Activated CD4-positive, alpha-beta T cell treated with anti-CD3 and anti-CD28 coated beads, Interleukin-2, amount 10 ng/mL, durations not matched to agents 7 days and 5 days (primary cell): ENCODE measurements around the gene PCDHA7. TPM values are rescaled to one million over a fixed set of nuclear protein-coding genes. Genes with fewer than 3 reads are reported as not detected.
"Not testable (repeated sequence)": the region's sequence is repeated elsewhere in the genome, so short reads cannot be mapped to it uniquely, and the experiment has no call there.

ENCODE experiments used
- CTCF ChIA-PET: fragments of 350-600 bp; sonication (Branson Sonifier 250); formaldehyde crosslinking; loops from one replicate; lab custom pipeline; 2021; ENCODE audit warnings: antibody characterized with exemption; lab: Charles Lee
- POLR2A ChIA-PET: fragments of 350-600 bp; sonication (Branson Sonifier 250); formaldehyde crosslinking; loops from one replicate; lab custom pipeline; 2021; ENCODE audit warnings: antibody characterized with exemption; lab: Charles Lee
- DNase-seq: peaks from one replicate; pipeline ENCODE4 v3.0.0-alpha.2; 2020
- H3K27ac Mint-ChIP-seq: one replicate; pipeline ENCODE4 v1.8.0; 2021; ENCODE audit warnings: mild to moderate bottlenecking, moderate library complexity, mixed read lengths
- H3K27me3 Mint-ChIP-seq: one replicate; pipeline ENCODE4 v1.8.0; 2021; ENCODE audit warnings: mixed read lengths
- H3K36me3 Mint-ChIP-seq: one replicate; pipeline ENCODE4 v1.8.0; 2021; ENCODE audit warnings: low read depth, mixed read lengths
- H3K4me1 Mint-ChIP-seq: one replicate; pipeline ENCODE4 v1.8.0; 2021; ENCODE audit warnings: mixed read lengths
- H3K4me3 Mint-ChIP-seq: one replicate; pipeline ENCODE4 v1.8.0; 2021; ENCODE audit warnings: mild to moderate bottlenecking, moderate library complexity, mixed read lengths
- H3K9me3 Mint-ChIP-seq: one replicate; pipeline ENCODE4 v1.8.0; 2021; ENCODE audit warnings: mixed read lengths
- total RNA-seq, 2 experiments: library from RNA; stranded (reverse); gene quantifications; one replicate each; pipeline ENCODE4 v1.2.3, GENCODE V29; 2021

The PCDHA7 gene
- total RNA-seq, 2 experiments from 2014 or later = not detected

DNA sequence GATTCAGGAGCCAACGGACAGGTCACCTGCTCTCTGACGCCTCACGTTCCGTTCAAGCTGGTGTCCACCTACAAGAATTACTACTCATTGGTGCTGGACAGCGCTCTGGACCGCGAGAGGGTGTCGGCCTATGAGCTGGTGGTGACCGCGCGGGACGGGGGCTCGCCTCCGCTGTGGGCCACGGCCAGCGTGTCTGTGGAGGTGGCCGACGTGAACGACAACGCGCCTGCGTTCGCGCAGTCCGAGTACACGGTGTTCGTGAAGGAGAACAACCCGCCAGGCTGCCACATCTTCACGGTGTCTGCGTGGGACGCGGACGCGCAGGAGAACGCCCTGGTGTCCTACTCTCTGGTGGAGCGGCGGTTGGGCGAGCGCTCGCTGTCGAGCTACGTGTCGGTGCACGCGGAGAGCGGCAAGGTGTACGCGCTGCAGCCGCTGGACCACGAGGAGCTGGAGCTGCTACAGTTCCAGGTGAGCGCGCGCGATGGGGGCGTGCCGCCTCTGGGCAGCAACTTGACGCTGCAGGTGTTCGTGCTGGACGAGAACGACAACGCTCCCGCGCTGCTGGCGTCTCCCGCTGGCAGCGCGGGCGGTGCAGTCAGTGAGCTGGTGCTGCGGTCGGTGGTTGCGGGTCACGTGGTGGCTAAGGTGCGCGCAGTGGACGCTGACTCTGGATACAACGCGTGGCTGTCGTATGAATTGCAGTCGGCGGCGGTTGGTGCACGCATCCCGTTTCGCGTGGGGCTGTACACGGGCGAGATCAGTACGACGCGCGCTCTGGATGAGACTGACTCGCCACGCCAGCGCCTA, 23.3 kb downstream of the PCDHA7 start:
- Mint-ChIP-seq H3K4me3 (no peak overlapping the region), H3K9me3 (peaks cover 27% of the 10 kb centered on the region), H3K27me3 (no peaks in the 10 kb centered on the region), H3K36me3 (peaks cover 3% of the 10 kb centered on the region), H3K27ac (no peak overlapping the region), H3K4me1 (no peaks in the 10 kb centered on the region)
- ChIA-PET POLR2A (no interaction called here), CTCF (no interaction called here)
- DNase-seq = no peak

DNA sequence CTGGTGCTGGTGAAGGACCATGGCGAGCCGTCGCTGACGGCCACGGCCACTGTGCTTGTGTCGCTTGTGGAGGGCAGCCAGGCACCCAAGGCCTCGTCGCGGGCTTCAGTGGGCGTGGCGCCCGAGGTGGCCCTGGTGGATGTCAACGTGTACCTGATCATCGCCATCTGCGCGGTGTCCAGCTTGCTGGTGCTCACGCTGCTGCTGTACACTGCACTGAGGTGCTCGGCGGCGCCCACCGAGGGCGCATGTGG, 23.8 kb downstream of the PCDHA7 start:
- no peak overlapping the region for H3K4me3 Mint-ChIP-seq
- CTCF ChIA-PET = no interaction called here
- peaks cover 3% of the 10 kb centered on the region for H3K36me3 Mint-ChIP-seq
- no peak for DNase-seq
- no peak overlapping the region for H3K27ac Mint-ChIP-seq
- H3K4me1 Mint-ChIP-seq = no peaks in the 10 kb centered on the region
- POLR2A ChIA-PET = no interaction called here
- no peaks in the 10 kb centered on the region for H3K27me3 Mint-ChIP-seq
- H3K9me3 Mint-ChIP-seq = peaks cover 24% of the 10 kb centered on the region

DNA sequence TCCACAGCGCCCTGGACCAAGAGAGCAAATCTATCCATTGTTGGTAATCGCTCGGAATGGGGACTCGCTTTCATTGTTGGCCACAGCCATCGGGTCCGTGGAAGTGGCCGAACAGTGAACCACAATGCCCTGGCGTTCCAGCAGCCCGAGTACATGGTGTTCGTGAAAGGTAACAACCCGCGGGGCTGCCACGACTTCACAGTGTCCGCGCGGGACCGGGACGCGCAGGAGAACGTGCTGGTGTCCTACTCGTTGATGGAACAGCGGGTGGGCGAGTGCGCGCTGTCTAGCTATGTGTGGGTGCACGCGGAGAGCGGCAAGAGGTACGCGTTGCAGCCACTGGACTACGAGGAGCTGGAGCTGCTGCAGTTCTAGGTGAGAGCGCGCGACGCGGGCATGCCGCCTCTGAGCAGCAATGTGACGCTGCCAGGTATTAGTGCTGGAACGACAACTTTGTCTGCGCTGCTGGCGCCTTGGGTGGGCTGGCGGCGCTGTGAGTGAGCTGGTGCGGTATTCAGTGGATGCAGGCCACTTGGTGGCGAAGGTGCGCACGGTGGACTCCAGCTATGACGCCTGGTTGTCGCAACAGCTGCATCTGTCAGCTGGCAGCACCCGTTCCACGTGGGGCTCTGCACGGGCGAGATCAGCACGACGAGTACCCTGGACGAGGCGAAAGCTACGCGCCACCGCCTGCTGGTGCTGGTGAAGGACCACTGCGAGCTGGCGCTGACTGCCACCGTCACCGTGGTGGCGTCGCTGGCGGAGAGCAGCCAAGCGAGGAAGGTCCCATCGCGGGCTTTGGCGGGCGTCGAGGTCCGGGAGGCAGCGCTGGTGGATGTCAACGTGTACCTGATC, 28.6 kb downstream of the PCDHA7 start:
- no peaks in the 10 kb centered on the region for H3K4me1 Mint-ChIP-seq
- H3K9me3 Mint-ChIP-seq = peaks cover 16% of the 10 kb centered on the region
- H3K36me3 Mint-ChIP-seq = no peaks in the 10 kb centered on the region
- DNase-seq = no peak
- H3K27ac Mint-ChIP-seq = no peak overlapping the region
- ChIA-PET CTCF (no interaction called here), POLR2A (no interaction called here)
- H3K4me3 Mint-ChIP-seq = no peak overlapping the region
- H3K27me3 Mint-ChIP-seq = no peaks in the 10 kb centered on the region

DNA sequence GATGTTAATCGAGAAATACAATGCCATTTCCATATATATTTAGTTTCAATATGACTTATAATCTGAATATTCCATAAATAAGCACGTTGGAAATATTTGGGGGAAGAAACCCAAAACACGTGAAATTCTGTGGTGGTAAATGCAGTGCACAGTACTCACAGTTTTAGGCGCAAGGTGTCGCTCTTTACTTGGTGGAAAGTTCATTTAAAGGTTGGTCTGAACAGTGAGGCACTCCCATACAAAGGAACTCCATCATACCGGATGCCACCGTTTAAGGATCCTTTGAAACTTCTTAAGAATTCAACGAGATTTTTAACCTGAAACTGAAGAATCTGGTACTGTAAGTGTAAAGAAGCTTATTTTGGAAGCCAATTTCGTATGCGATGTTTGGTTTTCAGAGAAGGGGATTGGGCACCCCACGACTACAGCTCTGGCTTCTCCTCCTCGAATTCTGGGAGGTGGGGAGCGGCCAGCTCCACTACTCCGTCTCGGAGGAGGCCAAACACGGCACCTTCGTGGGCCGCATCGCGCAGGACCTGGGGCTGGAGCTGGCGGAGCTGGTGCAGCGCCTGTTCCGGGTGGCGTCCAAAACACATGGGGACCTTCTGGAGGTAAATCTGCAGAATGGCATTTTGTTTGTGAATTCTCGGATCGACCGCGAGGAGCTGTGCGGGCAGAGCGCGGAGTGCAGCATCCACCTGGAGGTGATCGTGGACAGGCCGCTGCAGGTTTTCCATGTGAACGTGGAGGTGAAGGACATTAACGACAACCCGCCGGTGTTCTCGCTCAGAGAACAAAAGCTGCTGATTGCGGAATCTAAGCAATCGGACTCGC, 34.9 kb downstream of the PCDHA7 start, which contains the start of gene PCDHA11:
PCDHA11 (plus strand) TSS at position 237 of the 834 bp plus-strand sequence; CDS start at position 384, 147 bp downstream.
- H3K36me3 Mint-ChIP-seq = peaks cover 2% of the 10 kb centered on the region
- ChIA-PET CTCF (no interaction called here), POLR2A (no interaction called here)
- H3K4me3 Mint-ChIP-seq = no peak within 1 kb of the TSS
- peak within 1 kb of the TSS; percentile 31 for H3K27ac Mint-ChIP-seq
- H3K9me3 Mint-ChIP-seq = peaks cover 16% of the 10 kb centered on the region
- no peaks in the 10 kb centered on the region for H3K4me1 Mint-ChIP-seq
- DNase-seq = no peak
- no peaks in the 10 kb centered on the region for H3K27me3 Mint-ChIP-seq

DNA sequence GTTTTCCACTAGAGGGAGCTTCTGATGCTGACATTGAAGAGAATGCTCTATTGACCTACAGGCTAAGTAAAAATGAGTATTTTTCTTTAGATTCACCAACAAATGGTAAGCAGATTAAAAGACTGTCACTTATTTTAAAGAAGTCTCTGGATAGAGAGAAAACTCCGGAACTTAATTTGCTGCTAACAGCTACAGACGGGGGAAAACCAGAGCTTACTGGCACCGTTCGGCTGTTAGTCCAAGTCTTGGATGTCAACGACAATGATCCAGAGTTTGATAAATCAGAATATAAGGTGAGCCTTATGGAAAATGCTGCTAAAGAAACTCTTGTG, 35.5 kb downstream of the PCDHA7 start:
- no peaks in the 10 kb centered on the region for H3K4me1 Mint-ChIP-seq
- peaks cover 18% of the 10 kb centered on the region for H3K9me3 Mint-ChIP-seq
- no peaks in the 10 kb centered on the region for H3K27me3 Mint-ChIP-seq
- H3K36me3 Mint-ChIP-seq = peaks cover 2% of the 10 kb centered on the region
- H3K27ac Mint-ChIP-seq = peak overlapping the region; percentile 31
- DNase-seq = no peak
- no peak overlapping the region for H3K4me3 Mint-ChIP-seq
- ChIA-PET POLR2A (no interaction called here), CTCF (no interaction called here)

DNA sequence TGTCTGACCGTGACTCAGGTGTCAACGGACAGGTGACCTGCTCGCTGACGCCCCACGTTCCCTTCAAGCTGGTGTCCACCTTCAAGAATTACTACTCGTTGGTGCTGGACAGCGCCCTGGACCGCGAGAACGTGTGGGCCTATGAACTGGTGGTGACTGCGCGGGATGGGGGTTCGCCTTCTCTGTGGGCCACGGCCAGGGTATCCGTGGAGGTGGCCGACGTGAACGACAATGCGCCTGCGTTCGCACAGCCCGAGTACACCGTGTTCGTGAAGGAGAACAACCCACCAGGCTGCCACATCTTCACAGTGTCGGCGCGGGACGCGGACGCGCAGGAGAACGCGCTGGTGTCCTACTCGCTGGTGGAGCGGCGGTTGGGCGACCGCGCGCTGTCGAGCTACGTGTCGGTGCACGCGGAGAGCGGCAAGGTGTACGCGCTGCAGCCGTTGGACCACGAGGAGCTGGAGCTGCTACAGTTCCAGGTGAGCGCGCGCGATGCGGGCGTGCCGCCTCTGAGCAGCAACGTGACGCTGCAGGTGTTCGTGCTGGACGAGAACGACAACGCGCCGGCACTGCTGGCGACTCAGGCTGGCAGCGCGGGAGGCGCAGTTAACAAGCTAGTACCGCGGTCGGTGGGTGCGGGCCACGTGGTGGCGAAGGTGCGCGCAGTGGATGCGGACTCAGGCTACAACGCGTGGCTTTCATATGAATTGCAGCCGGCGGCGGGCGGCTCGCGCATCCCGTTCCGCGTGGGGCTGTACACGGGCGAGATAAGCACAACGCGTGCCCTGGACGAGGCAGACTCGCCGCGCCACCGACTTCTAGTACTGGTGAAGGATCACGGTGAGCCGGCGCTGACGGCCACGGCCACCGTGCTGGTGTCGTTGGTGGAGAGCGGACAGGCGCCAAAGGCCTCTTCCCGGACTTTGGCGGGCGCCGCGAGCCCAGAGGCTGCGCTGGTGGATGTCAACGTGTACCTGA, 36.4 kb downstream of the PCDHA7 start:
- Mint-ChIP-seq H3K27ac (no peak overlapping the region), H3K27me3 (peaks cover 2% of the 10 kb centered on the region), H3K36me3 (peaks cover 2% of the 10 kb centered on the region), H3K9me3 (peaks cover 21% of the 10 kb centered on the region), H3K4me3 (no peak overlapping the region), H3K4me1 (no peaks in the 10 kb centered on the region)
- POLR2A ChIA-PET = no interaction called here
- CTCF ChIA-PET = no interaction called here
- DNase-seq = no peak

DNA sequence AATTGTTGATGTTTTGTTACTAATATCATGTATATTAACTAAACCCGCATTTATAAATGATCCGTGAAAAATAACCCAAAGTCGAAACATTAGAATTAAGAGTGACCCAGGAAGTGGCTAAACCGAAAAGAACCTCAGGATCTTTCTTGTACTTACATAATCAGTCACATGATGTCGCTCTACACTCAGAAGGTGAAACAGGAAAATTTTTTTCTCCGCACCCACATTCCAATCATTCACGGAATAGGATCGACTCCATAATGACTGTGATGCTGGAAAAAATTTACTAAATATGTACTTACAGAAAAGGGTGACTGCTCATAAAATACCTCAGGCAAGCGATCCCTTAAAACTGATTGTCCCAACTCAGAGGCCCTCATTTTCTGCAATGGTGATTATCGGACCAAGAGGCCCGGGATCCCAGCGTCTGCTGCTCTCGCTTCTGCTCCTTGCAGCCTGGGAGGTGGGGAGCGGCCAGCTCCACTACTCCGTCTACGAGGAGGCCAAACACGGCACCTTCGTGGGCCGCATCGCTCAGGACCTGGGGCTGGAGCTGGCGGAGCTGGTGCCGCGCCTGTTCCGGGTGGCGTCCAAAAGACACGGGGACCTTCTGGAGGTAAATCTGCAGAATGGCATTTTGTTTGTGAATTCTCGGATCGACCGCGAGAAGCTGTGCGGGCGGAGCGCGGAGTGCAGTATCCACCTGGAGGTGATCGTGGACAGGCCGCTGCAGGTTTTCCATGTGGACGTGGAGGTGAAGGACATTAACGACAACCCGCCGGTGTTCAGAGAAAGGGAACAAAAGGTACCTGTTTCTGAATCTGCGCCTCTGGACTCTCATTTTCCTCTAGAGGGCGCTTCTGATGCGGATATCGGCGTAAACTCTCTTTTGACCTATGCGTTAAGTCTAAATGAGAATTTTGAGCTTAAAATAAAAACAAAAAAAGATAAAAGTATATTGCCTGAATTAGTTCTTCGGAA, 41.3 kb downstream of the PCDHA7 start, which contains the start of gene PCDHA12:
PCDHA12 (plus strand) TSS at position 224 of the 981 bp plus-strand sequence; CDS start at position 389, 165 bp downstream.
- H3K4me1 Mint-ChIP-seq = no peaks in the 10 kb centered on the region
- H3K36me3 Mint-ChIP-seq = no peaks in the 10 kb centered on the region
- ChIA-PET CTCF (no interaction called here), POLR2A (no interaction called here)
- H3K9me3 Mint-ChIP-seq = peaks cover 19% of the 10 kb centered on the region
- H3K27ac Mint-ChIP-seq = peak within 1 kb of the TSS; percentile 54
- DNase-seq = no peak
- peaks cover 2% of the 10 kb centered on the region for H3K27me3 Mint-ChIP-seq
- peak within 1 kb of the TSS; percentile 25 for H3K4me3 Mint-ChIP-seq

DNA sequence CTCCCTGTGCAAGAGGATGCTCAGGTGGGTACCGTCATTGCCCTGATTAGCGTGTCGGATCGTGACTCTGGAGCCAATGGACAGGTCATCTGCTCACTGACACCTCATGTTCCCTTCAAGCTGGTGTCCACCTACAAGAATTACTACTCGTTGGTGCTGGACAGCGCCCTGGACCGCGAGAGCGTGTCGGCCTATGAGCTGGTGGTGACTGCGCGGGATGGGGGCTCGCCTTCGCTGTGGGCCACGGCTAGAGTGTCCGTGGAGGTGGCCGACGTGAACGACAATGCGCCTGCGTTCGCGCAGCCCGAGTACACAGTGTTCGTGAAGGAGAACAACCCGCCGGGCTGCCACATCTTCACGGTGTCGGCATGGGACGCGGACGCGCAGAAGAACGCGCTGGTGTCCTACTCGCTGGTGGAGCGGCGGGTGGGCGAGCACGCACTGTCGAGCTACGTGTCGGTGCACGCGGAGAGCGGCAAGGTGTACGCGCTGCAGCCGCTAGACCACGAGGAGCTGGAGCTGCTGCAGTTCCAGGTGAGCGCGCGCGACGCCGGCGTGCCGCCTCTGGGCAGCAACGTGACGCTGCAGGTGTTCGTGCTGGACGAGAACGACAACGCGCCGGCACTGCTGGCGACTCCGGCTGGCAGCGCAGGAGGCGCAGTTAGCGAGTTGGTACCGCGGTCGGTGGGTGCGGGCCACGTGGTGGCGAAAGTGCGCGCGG, 42.6 kb downstream of the PCDHA7 start:
- H3K36me3 Mint-ChIP-seq, H3K4me1 Mint-ChIP-seq, DNase-seq, CTCF ChIA-PET, POLR2A ChIA-PET, H3K27me3 Mint-ChIP-seq: not testable (repeated sequence)
- peak overlapping the region; percentile 54 for H3K27ac Mint-ChIP-seq
- peak overlapping the region; percentile 25 for H3K4me3 Mint-ChIP-seq
- peaks cover 22% of the 10 kb centered on the region for H3K9me3 Mint-ChIP-seq

DNA sequence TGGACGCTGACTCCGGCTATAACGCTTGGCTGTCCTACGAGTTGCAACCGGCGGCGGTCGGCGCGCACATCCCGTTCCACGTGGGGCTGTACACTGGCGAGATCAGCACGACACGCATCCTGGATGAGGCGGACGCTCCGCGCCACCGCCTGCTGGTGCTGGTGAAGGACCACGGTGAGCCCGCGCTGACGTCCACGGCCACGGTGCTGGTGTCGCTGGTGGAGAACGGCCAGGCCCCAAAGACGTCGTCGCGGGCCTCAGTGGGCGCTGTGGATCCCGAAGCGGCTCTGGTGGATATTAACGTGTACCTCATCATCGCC, 43.2 kb downstream of the PCDHA7 start:
- ChIA-PET CTCF (no interaction called here), POLR2A (no interaction called here)
- no peak for DNase-seq
- Mint-ChIP-seq H3K27me3 (peaks cover 6% of the 10 kb centered on the region), H3K27ac (no peak overlapping the region), H3K4me3 (no peak overlapping the region), H3K36me3 (no peaks in the 10 kb centered on the region), H3K4me1 (no peaks in the 10 kb centered on the region), H3K9me3 (peaks cover 20% of the 10 kb centered on the region)

DNA sequence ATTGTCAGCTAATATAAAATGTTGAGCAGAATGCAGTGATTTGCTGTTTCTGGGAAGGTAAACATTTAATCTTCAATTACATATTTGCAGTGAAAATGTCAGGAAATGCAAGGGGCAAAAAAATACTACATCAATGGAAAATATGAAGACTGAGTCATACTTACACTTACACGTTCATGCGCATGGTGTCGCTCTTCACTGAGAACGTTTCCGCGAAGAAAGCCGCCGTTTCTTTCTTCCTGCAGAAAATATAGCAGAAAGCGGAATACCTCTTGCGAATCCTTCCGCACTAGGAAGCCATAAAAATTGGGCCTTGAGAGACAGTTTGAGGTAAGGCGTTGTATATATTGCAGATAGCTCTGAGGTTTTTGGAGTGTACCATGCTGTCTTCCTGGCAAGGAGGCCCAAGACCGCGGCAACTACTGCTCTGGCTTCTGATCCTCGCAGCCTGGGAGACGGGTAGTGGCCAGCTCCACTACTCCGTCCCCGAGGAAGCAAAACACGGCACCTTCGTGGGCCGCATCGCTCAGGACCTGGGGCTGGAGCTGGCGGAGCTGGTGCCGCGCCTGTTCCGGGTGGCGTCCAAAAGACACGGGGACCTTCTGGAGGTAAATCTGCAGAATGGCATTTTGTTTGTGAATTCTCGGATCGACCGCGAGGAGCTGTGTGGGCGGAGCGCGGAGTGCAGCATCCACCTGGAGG, 48.0 kb downstream of the PCDHA7 start, which contains the start of gene PCDHA13:
PCDHA13 (plus strand) TSS at position 236 of the 702 bp plus-strand sequence; CDS start at position 381, 145 bp downstream.
- peaks cover 4% of the 10 kb centered on the region for H3K27me3 Mint-ChIP-seq
- ChIA-PET POLR2A (no interaction called here), CTCF (no interaction called here)
- no peaks in the 10 kb centered on the region for H3K36me3 Mint-ChIP-seq
- peak within 1 kb of the TSS; percentile 28 for H3K4me3 Mint-ChIP-seq
- DNase-seq = no peak
- peaks cover 14% of the 10 kb centered on the region for H3K9me3 Mint-ChIP-seq
- H3K4me1 Mint-ChIP-seq = no peaks in the 10 kb centered on the region
- no peak within 1 kb of the TSS for H3K27ac Mint-ChIP-seq
